Activated CD4-positive, alpha-beta T cell treated with anti-CD3 and anti-CD28 coated beads, Interleukin-2, amount 10 ng/mL, durations not matched to agents 24 days and 14 days (primary cell): ENCODE results near the gene TIMP2. TPM values are rescaled to one million over a fixed set of nuclear protein-coding genes. Genes with fewer than 3 reads are reported as not detected.
"Not testable (repeated sequence)": the region's sequence is repeated elsewhere in the genome, so short reads cannot be mapped to it uniquely, and the experiment has no call there.

ENCODE experiments used
- DNase-seq: peaks from one replicate; pipeline ENCODE4 v3.0.0; 2022
- H3K27ac Mint-ChIP-seq: one replicate; pipeline ENCODE4 v1.8.0; 2022; ENCODE audit warnings: mild to moderate bottlenecking, mixed read lengths
- H3K27me3 Mint-ChIP-seq: one replicate; pipeline ENCODE4 v1.8.0; 2022; ENCODE audit warnings: mixed read lengths
- H3K36me3 Mint-ChIP-seq: one replicate; pipeline ENCODE4 v1.8.0; 2022; ENCODE audit warnings: low read depth, mild to moderate bottlenecking, mixed read lengths
- H3K4me1 Mint-ChIP-seq: one replicate; pipeline ENCODE4 v1.8.0; 2021; ENCODE audit warnings: mixed read lengths
- H3K4me3 Mint-ChIP-seq: one replicate; pipeline ENCODE4 v1.8.0; 2022; ENCODE audit warnings: mild to moderate bottlenecking, moderate library complexity, mixed read lengths
- H3K9me3 Mint-ChIP-seq: one replicate; pipeline ENCODE4 v1.8.0; 2021; ENCODE audit warnings: mixed read lengths
- intact Hi-C: fragments of 100-400 bp; cut with micrococcal nuclease; formaldehyde crosslinking; loops from one replicate; pipeline ENCODE4 v1.15.1; 2023
- total RNA-seq: library from RNA; stranded (reverse); gene quantifications from 2 replicates; pipeline ENCODE4 v1.2.3, GENCODE V29; 2022

Gene TIMP2
- total RNA-seq, 1 donor from 2014 or later = 0.54 TPM

- intact Hi-C loops = no loop called here
- Mint-ChIP-seq H3K27me3 (peaks cover 3% of the 10 kb centered on the region), H3K27ac (no peak overlapping the region), H3K36me3 (no peaks in the 10 kb centered on the region), H3K4me3 (no peak overlapping the region), H3K4me1 (no peaks in the 10 kb centered on the region), H3K9me3 (peaks cover 11% of the 10 kb centered on the region)
- no peak for DNase-seq
Measured at GRCh38 chr17:78947235-78948149, 22.3 kb upstream of the TIMP2 start.

GRCh38 chr17:78946631-78947030 lies 21.4 kb upstream of the TIMP2 start:
- intact Hi-C loops = no loop called here
- Mint-ChIP-seq H3K27me3 (peaks cover 3% of the 10 kb centered on the region), H3K36me3 (no peaks in the 10 kb centered on the region)

GRCh38 chr17:78946131-78946530 lies 20.9 kb upstream of the TIMP2 start:
- peaks cover 11% of the 10 kb centered on the region for H3K9me3 Mint-ChIP-seq
- H3K4me1 Mint-ChIP-seq = no peaks in the 10 kb centered on the region
- H3K27ac Mint-ChIP-seq = no peak overlapping the region
- no peak for DNase-seq
- peaks cover 3% of the 10 kb centered on the region for H3K27me3 Mint-ChIP-seq
- intact Hi-C loops = no loop called here
- H3K36me3 Mint-ChIP-seq = no peaks in the 10 kb centered on the region
- no peak overlapping the region for H3K4me3 Mint-ChIP-seq

More at GRCh38 chr17:78946631-78947030, 21.4 kb upstream of the TIMP2 start:
- Mint-ChIP-seq H3K9me3 (peaks cover 11% of the 10 kb centered on the region), H3K4me3 (no peak overlapping the region), H3K4me1 (no peaks in the 10 kb centered on the region), H3K27ac (no peak overlapping the region)
- DNase-seq = no peak

GRCh38 chr17:78945455-78945854 lies 20.3 kb upstream of the TIMP2 start:
- H3K9me3 Mint-ChIP-seq, H3K4me3 Mint-ChIP-seq, DNase-seq, H3K27ac Mint-ChIP-seq, intact Hi-C loops, H3K4me1 Mint-ChIP-seq, H3K36me3 Mint-ChIP-seq, H3K27me3 Mint-ChIP-seq: not testable (repeated sequence)

GRCh38 chr17:78944956-78945355 lies 19.8 kb upstream of the TIMP2 start:
- Mint-ChIP-seq H3K27ac (no peak overlapping the region), H3K4me1 (no peaks in the 10 kb centered on the region), H3K36me3 (no peaks in the 10 kb centered on the region), H3K27me3 (peaks cover 3% of the 10 kb centered on the region), H3K9me3 (peaks cover under 1% of the 10 kb centered on the region), H3K4me3 (no peak overlapping the region)
- DNase-seq = no peak
- intact Hi-C loops = no loop called here

GRCh38 chr17:78944026-78944425 lies 18.8 kb upstream of the TIMP2 start:
- peaks cover 3% of the 10 kb centered on the region for H3K27me3 Mint-ChIP-seq
- no peak for DNase-seq
- no peak overlapping the region for H3K27ac Mint-ChIP-seq
- H3K36me3 Mint-ChIP-seq = no peaks in the 10 kb centered on the region
- intact Hi-C loops = no loop called here
- no peaks in the 10 kb centered on the region for H3K9me3 Mint-ChIP-seq
- H3K4me1 Mint-ChIP-seq = no peaks in the 10 kb centered on the region
- H3K4me3 Mint-ChIP-seq = no peak overlapping the region

GRCh38 chr17:78940708-78941107 lies 15.5 kb upstream of the TIMP2 start:
- no peaks in the 10 kb centered on the region for H3K4me1 Mint-ChIP-seq
- H3K4me3 Mint-ChIP-seq = no peak overlapping the region

GRCh38 chr17:78940258-78940657 lies 15.1 kb upstream of the TIMP2 start:
- intact Hi-C loops = no loop called here
- Mint-ChIP-seq H3K4me1 (no peaks in the 10 kb centered on the region), H3K27ac (no peak overlapping the region), H3K36me3 (no peaks in the 10 kb centered on the region), H3K4me3 (no peak overlapping the region), H3K27me3 (peaks cover 3% of the 10 kb centered on the region), H3K9me3 (no peaks in the 10 kb centered on the region)
- no peak for DNase-seq

More at GRCh38 chr17:78940708-78941107, 15.5 kb upstream of the TIMP2 start:
- peaks cover 3% of the 10 kb centered on the region for H3K27me3 Mint-ChIP-seq
- intact Hi-C loops = no loop called here
- H3K36me3 Mint-ChIP-seq = no peaks in the 10 kb centered on the region
- H3K27ac Mint-ChIP-seq = no peak overlapping the region
- DNase-seq = no peak
- H3K9me3 Mint-ChIP-seq = no peaks in the 10 kb centered on the region

GRCh38 chr17:78939615-78940014 lies 14.4 kb upstream of the TIMP2 start:
- Mint-ChIP-seq H3K36me3 (no peaks in the 10 kb centered on the region), H3K4me1 (no peaks in the 10 kb centered on the region), H3K9me3 (no peaks in the 10 kb centered on the region), H3K4me3 (no peak overlapping the region), H3K27me3 (peaks cover 3% of the 10 kb centered on the region), H3K27ac (no peak overlapping the region)
- no peak for DNase-seq
- intact Hi-C loops = no loop called here

GRCh38 chr17:78937561-78937960 lies 12.4 kb upstream of the TIMP2 start:
- Mint-ChIP-seq H3K27ac (no peak overlapping the region), H3K9me3 (no peaks in the 10 kb centered on the region), H3K27me3 (peaks cover 3% of the 10 kb centered on the region), H3K4me1 (peaks cover 7% of the 10 kb centered on the region), H3K4me3 (no peak overlapping the region), H3K36me3 (no peaks in the 10 kb centered on the region)
- intact Hi-C loops = no loop called here
- no peak for DNase-seq

GRCh38 chr17:78935419-78936323 lies 10.5 kb upstream of the TIMP2 start:
- no peak overlapping the region for H3K4me3 Mint-ChIP-seq
- no peaks in the 10 kb centered on the region for H3K9me3 Mint-ChIP-seq
- no peaks in the 10 kb centered on the region for H3K36me3 Mint-ChIP-seq
- H3K27ac Mint-ChIP-seq = no peak overlapping the region
- peaks cover 3% of the 10 kb centered on the region for H3K27me3 Mint-ChIP-seq
- no peak for DNase-seq
- H3K4me1 Mint-ChIP-seq = peaks cover 7% of the 10 kb centered on the region
- intact Hi-C loops = no loop called here

- no peak overlapping the region for H3K4me3 Mint-ChIP-seq
- peaks cover 7% of the 10 kb centered on the region for H3K4me1 Mint-ChIP-seq
- H3K9me3 Mint-ChIP-seq = no peaks in the 10 kb centered on the region
- intact Hi-C loops = no loop called here
- no peak for DNase-seq
- H3K27me3 Mint-ChIP-seq = peaks cover 3% of the 10 kb centered on the region
- no peak overlapping the region for H3K27ac Mint-ChIP-seq
- H3K36me3 Mint-ChIP-seq = no peaks in the 10 kb centered on the region
Measured at GRCh38 chr17:78934681-78935418, 9.7 kb upstream of the TIMP2 start.

GRCh38 chr17:78933959-78934568 lies 8.9 kb upstream of the TIMP2 start:
- H3K4me3 Mint-ChIP-seq = no peak overlapping the region
- peaks cover 4% of the 10 kb centered on the region for H3K27me3 Mint-ChIP-seq
- intact Hi-C loops = no loop called here
- H3K27ac Mint-ChIP-seq = peak overlapping the region; percentile 53
- no peaks in the 10 kb centered on the region for H3K9me3 Mint-ChIP-seq
- H3K4me1 Mint-ChIP-seq = peaks cover 7% of the 10 kb centered on the region
- DNase-seq = no peak
- no peaks in the 10 kb centered on the region for H3K36me3 Mint-ChIP-seq
